ENCODE results near the gene EI24. TPM values are rescaled to one million over a fixed set of nuclear protein-coding genes. Genes with fewer than 3 reads are reported as not detected.

The EI24 gene
- total RNA-seq, 1 experiment from 2014 or later: 93.1 TPM

DNA sequence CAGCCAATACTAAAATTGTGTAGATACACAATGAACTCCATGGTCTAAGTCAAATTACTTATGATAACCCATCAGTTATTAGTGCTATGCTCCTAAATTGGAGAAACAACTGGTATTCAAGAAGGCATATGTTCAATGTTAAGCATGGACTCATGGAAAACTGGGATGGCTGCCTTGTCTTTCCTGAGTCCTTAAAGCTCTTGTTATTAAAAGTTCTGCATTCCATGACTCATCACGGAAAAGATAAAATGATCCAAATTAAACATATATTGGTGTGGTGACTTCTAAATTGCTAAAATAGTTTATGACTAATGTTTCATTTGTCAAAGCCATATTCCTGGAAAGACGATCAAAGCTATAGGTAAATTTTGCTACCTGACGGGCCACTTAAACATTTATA, 9.4 kb upstream of the EI24 start:
- no TSS peak for BruUV-seq (replicated peaks)
- no peaks in the 10 kb centered on the region for H3K36me3 Mint-ChIP-seq (ENCODE audit: insufficient read depth, unreplicated experiment)
- POLR2A ChIA-PET: interaction anchor here (0.6 to 1.4 kb wide), 4 partner anchors 9 to 46 kb away, joined by 3 to 4 read pairs (median 3); partner anchors contain the start of gene EI24
- TF ChIP-seq, protein P1, sequence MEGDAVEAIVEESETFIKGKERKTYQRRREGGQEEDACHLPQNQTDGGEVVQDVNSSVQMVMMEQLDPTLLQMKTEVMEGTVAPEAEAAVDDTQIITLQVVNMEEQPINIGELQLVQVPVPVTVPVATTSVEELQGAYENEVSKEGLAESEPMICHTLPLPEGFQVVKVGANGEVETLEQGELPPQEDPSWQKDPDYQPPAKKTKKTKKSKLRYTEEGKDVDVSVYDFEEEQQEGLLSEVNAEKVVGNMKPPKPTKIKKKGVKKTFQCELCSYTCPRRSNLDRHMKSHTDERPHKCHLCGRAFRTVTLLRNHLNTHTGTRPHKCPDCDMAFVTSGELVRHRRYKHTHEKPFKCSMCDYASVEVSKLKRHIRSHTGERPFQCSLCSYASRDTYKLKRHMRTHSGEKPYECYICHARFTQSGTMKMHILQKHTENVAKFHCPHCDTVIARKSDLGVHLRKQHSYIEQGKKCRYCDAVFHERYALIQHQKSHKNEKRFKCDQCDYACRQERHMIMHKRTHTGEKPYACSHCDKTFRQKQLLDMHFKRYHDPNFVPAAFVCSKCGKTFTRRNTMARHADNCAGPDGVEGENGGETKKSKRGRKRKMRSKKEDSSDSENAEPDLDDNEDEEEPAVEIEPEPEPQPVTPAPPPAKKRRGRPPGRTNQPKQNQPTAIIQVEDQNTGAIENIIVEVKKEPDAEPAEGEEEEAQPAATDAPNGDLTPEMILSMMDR (IDR thresholded peaks at IDR 0.05; ENCODE audit: unreplicated experiment): no peak
- H3K9me3 Mint-ChIP-seq (ENCODE audit: unreplicated experiment): no peaks in the 10 kb centered on the region
- no peaks in the 10 kb centered on the region for H3K27me3 Mint-ChIP-seq (ENCODE audit: insufficient read depth, unreplicated experiment)
- no peaks in the 10 kb centered on the region for H3K4me1 Mint-ChIP-seq (ENCODE audit: insufficient read depth, unreplicated experiment)
- intact Hi-C loops (cut with micrococcal nuclease): no loop called here
- DNase-seq (ENCODE audit: unreplicated experiment): no peak
- CTCF ChIA-PET: no interaction called here
- no peak overlapping the region for H3K27ac Mint-ChIP-seq (ENCODE audit: low read depth, unreplicated experiment)
- no peak overlapping the region for H3K4me3 Mint-ChIP-seq (ENCODE audit: unreplicated experiment)

GRCh38 chr11:125561924-125562323, 7.4 kb upstream of the EI24 start:
- intact Hi-C loops (cut with micrococcal nuclease): no loop called here
- BruUV-seq (replicated peaks): no TSS peak

DNA sequence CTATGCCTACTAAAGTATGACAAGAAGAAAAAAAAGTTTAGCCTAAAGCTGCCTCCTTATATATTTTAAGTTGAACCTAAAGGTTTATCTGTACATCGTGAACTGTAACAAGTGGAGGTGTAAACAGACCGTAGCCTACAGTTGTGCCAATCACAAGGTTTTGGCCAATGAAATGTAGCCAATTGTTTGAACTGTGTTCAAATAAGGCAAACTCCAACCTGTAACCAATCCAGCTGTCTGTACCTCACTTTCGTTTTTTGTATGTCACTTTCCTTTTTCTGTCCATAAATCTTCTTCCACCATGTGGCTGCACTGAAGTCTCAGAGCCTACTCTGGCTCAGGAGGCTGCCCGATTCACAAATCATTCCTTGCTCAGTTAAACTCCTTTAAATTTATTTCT, 6.8 kb upstream of the EI24 start:
- intact Hi-C loops (cut with micrococcal nuclease): no loop called here
- TF ChIP-seq, protein P1 (IDR thresholded peaks at IDR 0.05; ENCODE audit: unreplicated experiment): no peak
- Mint-ChIP-seq H3K4me3 (ENCODE audit: unreplicated experiment) (no peak overlapping the region), H3K9me3 (ENCODE audit: unreplicated experiment) (no peaks in the 10 kb centered on the region), H3K36me3 (ENCODE audit: insufficient read depth, unreplicated experiment) (no peaks in the 10 kb centered on the region), H3K4me1 (ENCODE audit: insufficient read depth, unreplicated experiment) (no peaks in the 10 kb centered on the region), H3K27me3 (ENCODE audit: insufficient read depth, unreplicated experiment) (no peaks in the 10 kb centered on the region), H3K27ac (ENCODE audit: low read depth, unreplicated experiment) (no peak overlapping the region)
- POLR2A ChIA-PET: interaction anchor here (0.7 kb wide), 2 partner anchors 29 to 791 kb away, joined by 3 read pairs; no protein-coding TSS in a partner anchor
- CTCF ChIA-PET: interaction anchor here (0.7 kb wide), 2 partner anchors 33 to 127 kb away, joined by 3 to 4 read pairs; no protein-coding TSS in a partner anchor
- no TSS peak for BruUV-seq (replicated peaks)
- no peak for DNase-seq (ENCODE audit: unreplicated experiment)

More at GRCh38 chr11:125561924-125562323, 7.4 kb upstream of the EI24 start:
- H3K4me1 Mint-ChIP-seq (ENCODE audit: insufficient read depth, unreplicated experiment): no peaks in the 10 kb centered on the region
- POLR2A ChIA-PET: no interaction called here
- no peak for DNase-seq (ENCODE audit: unreplicated experiment)
- H3K9me3 Mint-ChIP-seq (ENCODE audit: unreplicated experiment): no peaks in the 10 kb centered on the region
- CTCF ChIA-PET: interaction anchor here (0.5 to 0.7 kb wide), 2 partner anchors 24 to 127 kb away, joined by 4 to 5 read pairs; no protein-coding TSS in a partner anchor
- H3K27me3 Mint-ChIP-seq (ENCODE audit: insufficient read depth, unreplicated experiment): no peaks in the 10 kb centered on the region
- no peak overlapping the region for H3K4me3 Mint-ChIP-seq (ENCODE audit: unreplicated experiment)
- H3K27ac Mint-ChIP-seq (ENCODE audit: low read depth, unreplicated experiment): no peak overlapping the region
- TF ChIP-seq, protein P1 (IDR thresholded peaks at IDR 0.05; ENCODE audit: unreplicated experiment): no peak
- no peaks in the 10 kb centered on the region for H3K36me3 Mint-ChIP-seq (ENCODE audit: insufficient read depth, unreplicated experiment)

DNA sequence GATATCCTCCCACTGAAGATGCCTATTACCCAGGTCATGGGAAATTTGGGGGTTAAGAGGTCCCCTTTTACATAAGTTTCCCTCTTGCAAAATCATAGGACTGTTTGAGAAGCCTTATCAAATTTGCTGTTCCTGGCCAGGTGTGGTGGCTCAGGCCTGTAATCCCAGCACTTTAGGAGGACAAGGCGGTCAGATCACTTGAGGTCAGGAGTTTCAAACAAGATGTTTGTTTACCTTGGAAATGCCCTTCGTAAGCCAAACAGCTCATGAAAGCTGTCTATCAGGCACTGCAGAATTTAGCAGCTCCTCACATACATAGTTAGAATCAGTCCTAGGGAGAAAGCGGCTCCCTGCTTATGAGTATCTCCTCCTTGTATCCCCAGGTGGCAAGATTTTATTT, 4.9 kb upstream of the EI24 start:
- Mint-ChIP-seq H3K9me3 (ENCODE audit: unreplicated experiment) (no peaks in the 10 kb centered on the region), H3K27me3 (ENCODE audit: insufficient read depth, unreplicated experiment) (no peaks in the 10 kb centered on the region), H3K27ac (ENCODE audit: low read depth, unreplicated experiment) (no peak overlapping the region), H3K36me3 (ENCODE audit: insufficient read depth, unreplicated experiment) (no peaks in the 10 kb centered on the region), H3K4me3 (ENCODE audit: unreplicated experiment) (no peak overlapping the region), H3K4me1 (ENCODE audit: insufficient read depth, unreplicated experiment) (no peaks in the 10 kb centered on the region)
- CTCF ChIA-PET: interaction anchor here (0.6 to 1.1 kb wide), 2 partner anchors 137 to 309 kb away, joined by 3 read pairs; no protein-coding TSS in a partner anchor
- DNase-seq (ENCODE audit: unreplicated experiment): no peak
- intact Hi-C loops (cut with micrococcal nuclease): no loop called here
- no TSS peak for BruUV-seq (replicated peaks)
- TF ChIP-seq, protein P1 (IDR thresholded peaks at IDR 0.05; ENCODE audit: unreplicated experiment): no peak
- POLR2A ChIA-PET: no interaction called here

Measured in MCF 10A (cell line).